Ramos (cell line): ENCODE measurements around the gene KMT2E.
"Not testable (repeated sequence)": the region's sequence is repeated elsewhere in the genome, so short reads cannot be mapped to it uniquely, and the experiment has no call there.

Experiments
- in situ Hi-C: fragments of 300-500 bp; cut with MboI; formaldehyde crosslinking; loops from one replicate; pipeline ENCODE4 v1.14.3; 2022; ENCODE audit warnings: low sequenced_read_pairs; ENCODE audit not compliant: unreplicated experiment

The KMT2E gene

GRCh38 chr7:105005486-105005885 lies 8.5 kb upstream of the KMT2E start:
- in situ Hi-C loops: not testable (repeated sequence)

- in situ Hi-C loops: no loop called here
Observed at GRCh38 chr7:105006367-105007136, 7.5 kb upstream of the KMT2E start.

DNA sequence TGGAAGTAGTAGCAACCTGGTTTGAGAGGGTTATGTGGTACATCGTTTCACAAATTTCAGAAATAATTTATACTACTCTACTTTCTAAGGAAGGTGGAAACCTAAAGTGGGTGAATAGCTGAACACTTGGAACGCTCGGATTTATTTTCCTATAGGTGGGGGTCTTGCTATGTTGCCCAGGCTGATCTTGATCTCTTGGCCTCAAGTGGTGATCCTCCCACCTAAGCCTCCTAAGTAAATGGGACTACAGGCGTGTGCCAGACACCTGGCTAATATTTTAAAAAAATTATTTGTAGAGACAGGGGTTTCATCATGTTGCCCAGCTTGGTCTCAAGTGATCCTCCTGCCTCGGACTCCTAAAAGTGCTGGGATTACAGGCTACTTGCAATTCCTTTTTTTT lies 6.7 kb upstream of the KMT2E start:
- in situ Hi-C loops: no loop called here

DNA sequence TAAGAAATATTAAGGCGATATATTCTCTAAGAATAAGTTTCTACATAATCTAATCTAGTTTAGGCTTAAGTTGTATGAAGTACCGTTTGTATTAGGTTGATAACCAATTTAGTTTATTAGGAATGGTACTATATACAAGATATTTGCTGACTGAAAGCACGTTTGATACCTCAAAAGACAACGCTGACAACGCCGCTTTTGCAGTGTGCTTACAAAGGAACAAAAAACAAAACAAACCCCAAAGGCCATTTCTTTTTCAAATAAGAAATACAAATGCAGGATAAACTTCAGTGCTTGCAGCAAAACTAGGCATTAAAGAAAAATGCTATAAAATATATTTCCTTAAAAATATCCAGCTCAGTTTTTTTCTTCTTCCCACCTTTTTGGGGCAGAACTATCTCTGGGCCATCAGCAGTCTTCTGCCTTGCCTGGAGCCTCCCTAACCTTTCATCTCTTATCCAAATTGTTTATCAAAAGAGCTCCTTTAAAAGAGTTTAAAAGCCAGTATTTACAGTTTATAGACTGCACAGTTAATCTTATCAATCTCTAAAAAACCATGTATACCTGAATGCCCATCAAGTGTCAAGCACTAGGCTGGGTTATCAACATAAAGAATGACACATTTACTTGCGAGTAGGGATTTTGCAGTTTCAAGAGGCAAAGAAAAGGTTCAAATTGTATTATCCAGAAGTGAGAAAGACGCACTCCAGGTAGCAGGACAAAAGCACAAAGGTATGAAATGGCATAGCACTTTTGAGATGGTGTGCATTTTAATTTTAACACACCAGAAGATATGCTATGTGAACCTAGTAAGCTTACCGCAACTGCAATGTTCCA lies 4.1 kb upstream of the KMT2E start:
- in situ Hi-C loops: no loop called here

GRCh38 chr7:105010504-105011130 lies 3.4 kb upstream of the KMT2E start:
- in situ Hi-C loops: no loop called here

- in situ Hi-C loops: no loop called here
Observed at GRCh38 chr7:105011141-105011830, 2.7 kb upstream of the KMT2E start.

DNA sequence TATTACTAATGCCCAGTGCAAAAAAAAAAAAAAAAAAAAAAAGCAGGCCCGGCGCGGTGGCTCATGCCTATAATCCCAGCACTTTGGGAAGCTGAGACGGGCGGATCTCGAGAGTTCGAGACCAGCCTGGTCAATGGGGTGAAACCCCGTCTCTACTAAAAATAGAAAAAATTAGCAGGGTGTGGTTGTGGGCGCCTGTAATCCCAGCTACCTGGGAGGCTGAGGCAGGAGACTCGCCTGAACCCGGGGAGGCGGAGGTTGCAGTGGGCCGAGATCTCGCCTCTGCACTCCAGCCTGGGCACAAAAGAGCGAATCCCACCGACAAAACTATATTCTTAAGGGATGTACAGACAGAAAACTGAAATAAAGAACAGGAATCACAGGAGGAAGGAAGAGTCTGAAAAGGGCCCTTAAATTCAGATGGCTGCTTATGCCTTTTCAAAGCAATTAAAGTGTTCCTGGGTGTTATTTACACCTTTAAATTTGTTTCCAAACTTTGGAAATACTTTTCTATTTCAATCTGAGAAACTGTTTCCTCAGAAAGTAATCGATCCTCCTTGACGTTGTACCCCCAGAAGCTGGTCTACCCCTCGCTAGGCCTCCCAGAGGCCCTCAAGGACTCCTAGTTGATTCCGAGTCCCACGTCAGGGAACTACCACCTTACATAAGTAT lies 2.0 kb upstream of the KMT2E start:
- in situ Hi-C loops: no loop called here

DNA sequence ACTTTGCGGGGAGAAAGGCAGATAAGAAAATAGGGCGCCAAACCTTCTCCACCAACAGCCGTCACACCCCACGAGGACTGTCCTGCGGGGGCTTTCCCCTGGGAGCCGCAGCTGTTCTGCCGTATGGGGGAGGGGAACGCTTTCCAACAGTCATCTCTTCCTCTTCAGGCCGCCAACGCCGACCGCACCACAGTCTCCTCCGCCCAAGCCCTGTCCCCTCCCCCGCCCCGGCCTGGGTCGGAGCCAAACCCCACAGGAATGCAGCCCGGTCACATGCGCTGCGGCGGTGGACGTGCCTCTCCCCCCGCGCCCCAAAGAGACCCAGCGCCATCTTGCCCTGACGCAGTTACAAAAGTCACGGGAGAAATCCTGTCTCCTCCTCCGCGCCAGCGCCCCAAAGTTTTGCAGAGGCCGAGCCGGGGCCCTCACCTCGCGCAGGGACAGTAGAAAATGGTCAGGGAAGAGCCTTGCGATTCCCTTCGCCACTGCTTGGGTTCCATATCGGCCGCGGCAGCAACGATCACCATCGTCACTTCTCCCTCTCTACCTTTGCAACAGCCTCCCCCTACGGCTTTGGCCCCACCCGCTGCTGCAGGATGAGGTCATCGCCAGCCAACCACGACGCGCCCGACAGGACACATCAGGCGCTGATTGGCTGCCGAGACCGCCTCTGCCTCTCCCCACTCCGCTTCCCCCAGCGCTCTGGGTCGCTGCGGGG lies 1.3 kb upstream of the KMT2E start:
- in situ Hi-C loops: no loop called here

GRCh38 chr7:105013221-105013815 lies 687 bp upstream of the KMT2E start:
- in situ Hi-C loops: no loop called here

DNA sequence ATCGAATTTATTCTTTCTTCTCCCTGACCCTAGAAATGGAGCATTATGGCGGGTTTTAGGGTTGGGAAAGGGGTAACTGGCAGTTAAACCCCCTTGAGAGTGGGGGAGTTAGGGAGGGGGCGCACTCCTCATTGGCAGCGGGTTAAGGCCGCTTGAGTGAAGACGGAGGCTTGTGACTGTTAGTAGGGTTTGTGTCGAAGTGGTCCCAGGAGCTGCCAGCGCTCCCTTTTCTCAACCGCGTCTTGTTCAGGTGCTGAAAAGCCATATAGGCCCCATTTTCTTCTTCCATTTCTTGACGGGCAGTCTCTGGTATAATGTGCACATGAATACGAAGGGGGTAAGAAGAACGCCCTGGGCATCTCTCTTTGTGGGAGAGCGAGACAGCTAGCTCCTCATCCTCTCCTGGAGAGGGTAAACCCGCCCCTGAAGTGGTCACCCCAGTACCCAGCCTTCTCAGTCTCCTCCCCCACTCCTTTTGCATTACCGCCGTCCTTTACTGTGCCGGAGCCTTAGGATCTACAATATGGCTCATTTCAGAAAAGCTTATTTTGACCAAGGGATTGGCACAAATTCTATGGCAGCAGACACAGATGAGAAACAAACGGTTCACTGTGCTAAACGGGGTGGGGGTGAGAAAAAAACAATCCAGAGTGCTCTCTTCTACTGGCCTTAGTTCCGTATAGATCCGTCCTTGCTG lies 836 bp downstream of the KMT2E start:
- in situ Hi-C loops: no loop called here

DNA sequence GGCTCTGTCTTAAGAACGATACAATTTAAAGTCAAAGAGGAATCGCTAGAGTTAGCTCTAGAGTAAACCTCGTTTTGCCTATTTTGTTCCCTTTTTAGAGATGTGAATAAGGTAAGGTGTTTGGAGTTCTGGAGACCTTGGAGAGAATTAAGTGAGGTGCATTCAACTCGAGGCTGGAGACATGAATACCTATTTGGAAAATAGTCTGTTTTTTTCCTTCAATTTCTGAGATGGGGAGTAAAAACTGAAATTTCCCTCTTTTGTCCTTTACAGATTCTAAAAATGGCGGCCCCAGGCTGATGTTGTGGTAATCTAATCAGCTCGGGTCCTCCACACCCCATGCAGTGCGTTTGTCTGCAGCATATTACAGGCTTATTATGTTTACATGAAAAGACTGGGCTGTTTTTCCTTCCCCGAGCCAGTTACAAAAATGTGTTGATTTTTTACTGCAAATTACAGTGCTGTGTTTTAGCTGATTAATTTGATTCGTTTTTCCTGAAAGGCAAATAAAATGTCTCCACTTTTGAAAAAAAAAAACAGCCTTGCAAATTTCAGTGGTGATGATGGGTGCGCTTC lies 1.5 kb downstream of the KMT2E start:
- in situ Hi-C loops: no loop called here

DNA sequence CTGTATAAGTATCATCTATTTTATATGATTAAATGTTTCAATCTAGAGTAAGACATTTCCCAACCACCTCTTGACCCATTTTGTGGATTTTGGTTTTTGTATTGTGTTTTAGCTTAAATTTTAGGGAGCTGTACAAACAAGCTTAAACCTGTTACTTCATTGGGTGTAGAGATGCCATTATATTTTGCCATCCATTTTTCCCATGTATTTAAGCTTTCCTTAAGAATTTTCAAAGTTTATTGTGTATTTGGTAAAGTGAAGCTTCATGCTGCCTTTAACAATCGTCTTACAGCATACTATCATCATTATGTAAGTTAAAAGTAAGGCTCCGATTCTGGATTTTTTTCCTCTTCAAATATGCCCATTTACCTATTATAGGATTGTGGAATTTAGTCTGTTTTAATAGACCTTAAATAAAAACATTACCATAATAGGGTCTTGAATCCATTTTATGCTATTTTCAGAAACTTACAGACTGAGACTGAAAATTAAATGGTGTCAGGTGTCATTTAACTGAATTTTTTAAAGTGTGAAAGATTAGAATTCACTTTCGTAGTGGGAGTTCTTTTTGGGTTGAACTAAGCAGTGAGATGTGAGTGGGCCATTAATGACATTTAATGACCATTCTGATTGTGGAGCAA lies 2.2 kb downstream of the KMT2E start:
- in situ Hi-C loops: no loop called here

DNA sequence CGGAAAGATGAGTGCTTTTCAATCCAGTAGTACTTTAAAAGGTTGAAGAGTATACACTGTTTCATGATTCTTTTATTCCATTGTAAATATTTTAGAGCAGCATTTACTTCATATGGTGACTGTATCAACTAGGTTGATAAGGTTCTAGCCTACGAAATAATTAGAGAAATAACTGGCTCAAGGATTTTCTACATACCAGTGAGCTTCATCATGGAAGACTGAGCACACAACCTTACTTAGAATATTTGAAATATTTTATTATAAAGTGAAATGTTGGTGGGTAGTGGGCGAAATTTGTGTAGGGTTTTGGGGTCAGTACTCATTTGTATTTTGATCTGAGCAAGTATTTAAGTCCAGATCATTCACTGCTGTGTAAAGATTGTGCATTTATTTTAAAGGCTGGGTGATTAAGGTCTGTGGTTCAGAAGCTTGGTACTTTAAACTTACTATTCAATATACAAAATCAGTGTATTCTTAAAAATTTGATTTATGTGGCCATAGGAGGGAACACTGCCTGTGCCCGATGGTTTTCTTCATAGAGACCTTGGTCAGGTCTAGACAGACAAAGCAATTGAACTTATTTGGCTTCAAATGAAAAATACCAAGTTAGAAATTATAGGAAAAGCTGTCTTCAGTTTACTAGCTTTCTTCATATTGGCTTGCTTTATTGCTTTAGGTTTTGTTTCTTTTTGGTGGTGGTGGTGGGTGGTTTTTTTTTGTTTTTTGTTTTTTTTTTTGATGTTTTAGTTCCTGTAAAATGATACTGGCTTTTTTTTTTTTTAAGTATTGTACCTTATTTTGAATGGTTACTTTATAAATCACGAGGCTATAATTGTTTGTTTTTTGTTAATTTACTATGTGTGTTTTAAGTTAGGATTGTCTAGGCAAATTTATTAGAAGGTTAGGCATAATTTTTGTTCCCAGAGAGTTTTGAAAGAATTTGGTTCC lies 3.0 kb downstream of the KMT2E start:
- in situ Hi-C loops: no loop called here

DNA sequence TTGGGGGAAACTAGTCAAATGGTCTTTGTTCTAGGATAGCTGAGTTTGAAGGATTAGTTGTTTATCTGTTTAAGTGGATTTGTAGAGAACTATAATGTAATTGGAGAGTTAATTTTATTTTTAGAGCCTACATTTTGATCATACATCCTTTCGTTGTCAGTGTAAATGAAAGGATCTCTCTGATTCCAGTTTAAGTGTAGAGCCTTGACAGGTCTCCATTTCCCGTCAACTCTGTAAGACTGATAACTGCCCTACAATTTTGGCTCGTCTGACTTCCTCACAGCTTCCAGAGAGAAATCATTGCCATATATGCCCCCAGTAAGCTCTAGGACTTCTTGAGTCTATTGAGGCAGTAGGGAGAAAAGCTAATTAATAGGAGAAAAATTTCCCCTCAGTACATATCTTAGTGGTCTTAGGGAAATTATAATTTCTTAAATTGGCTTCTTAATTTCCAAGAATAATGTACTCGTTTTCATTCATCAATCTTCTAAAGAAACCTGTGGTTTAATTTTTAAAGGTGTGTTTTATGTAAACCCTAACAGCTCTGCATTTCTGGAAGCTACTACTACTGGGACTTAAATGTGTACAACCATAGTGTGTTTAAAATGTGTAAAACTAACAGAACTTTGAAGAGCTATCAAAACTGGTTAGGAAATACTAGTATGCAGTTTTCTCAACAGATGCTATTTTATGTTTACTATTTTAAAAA lies 3.8 kb downstream of the KMT2E start:
- in situ Hi-C loops: no loop called here

GRCh38 chr7:105019269-105019668 lies 5.3 kb downstream of the KMT2E start:
- in situ Hi-C loops: no loop called here

DNA sequence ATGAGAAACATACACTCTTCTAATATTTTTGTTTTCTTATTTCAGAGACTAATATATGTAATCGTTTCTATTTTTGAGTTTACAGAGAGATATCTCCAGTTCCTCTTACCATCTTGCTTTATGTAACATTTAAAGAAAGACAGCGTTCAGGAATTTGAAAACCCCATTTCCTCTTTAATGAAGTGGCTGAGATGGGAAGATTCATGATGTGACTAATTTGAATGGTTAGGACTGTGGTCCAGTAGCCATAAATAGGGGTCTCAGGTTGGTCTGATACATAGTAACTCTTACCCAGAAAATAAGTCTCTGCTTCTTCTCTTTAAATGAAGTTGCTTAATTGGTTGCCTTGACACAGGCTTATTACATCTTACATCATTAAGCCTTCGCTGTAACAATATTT lies 6.9 kb downstream of the KMT2E start:
- in situ Hi-C loops: no loop called here
